GM12878 (cell line): ENCODE measurements around the gene SAMD4A. TPM values are rescaled to one million over a fixed set of nuclear protein-coding genes. Genes with fewer than 3 reads are reported as not detected.

Experiments
- ATAC-seq: fragments of 200-7000 bp; cut with Tn5 transposase; 3 replicates; pipeline ENCODE4 v1.9.1; 2020; ENCODE audit warnings: mild to moderate bottlenecking, moderate library complexity
- BruUV-seq: library from RNA; stranded (reverse); fragments of 400-500 nt; replicated peaks from 2 replicates; lab custom pipeline; 2021; lab: Mats Ljungman, UMichigan
- CTCF ChIA-PET: fragments of 300-600 bp; sonication (Branson Sonifier 250); formaldehyde crosslinking; extraction: SDS; loops from one replicate; lab custom pipeline; 2021; ENCODE audit warnings: inconsistent platforms; lab: Yijun Ruan, JAX
- POLR2A ChIA-PET: fragments of 350-600 bp; formaldehyde crosslinking; extraction: SDS; loops from one replicate; lab custom pipeline; 2021; ENCODE audit warnings: inconsistent platforms; lab: Charles Lee
- RAD21 ChIA-PET: fragments of 300-600 bp; sonication (Branson Sonifier 250); formaldehyde crosslinking; loops from one replicate; lab custom pipeline; 2023; ENCODE audit warnings: antibody characterized with exemption; ENCODE audit not compliant: unreplicated experiment; lab: Charles Lee
- SMC1A ChIA-PET: fragments of 300-600 bp; sonication (Branson Sonifier 250); formaldehyde crosslinking; loops from one replicate; lab custom pipeline; 2023; ENCODE audit not compliant: unreplicated experiment, uncharacterized antibody; lab: Charles Lee
- DNase-seq: peaks from one replicate; pipeline ENCODE4 v3.0.0-alpha.2; 2011; ENCODE audit warnings: low read depth, low spot score
- FAIRE-seq: peaks from 3 replicates; lab custom pipeline; 2011; peaks lifted over from hg19 to GRCh38; lab: Jason Lieb, UNC
- H2AFZ ChIP-seq: 2 replicates; pipeline ENCODE4 v1.6.0; 2011; ENCODE audit warnings: low read depth, low read length, control low read depth; ENCODE audit not compliant: control insufficient read depth
- H3K27ac ChIP-seq: 2 replicates; pipeline ENCODE4 v1.5.1; 2011; ENCODE audit warnings: control low read depth; ENCODE audit not compliant: control insufficient read depth, insufficient read depth
- H3K27me3 ChIP-seq, 2 experiments: replicated peaks in 1 of 2; 2 replicates each; pipeline versions ENCODE4 v1.6.0 to v1.6.1; 2011; ENCODE audit warnings: low read length in 1 of 2; ENCODE audit not compliant: control insufficient read depth in 2 of 2, insufficient read depth in 2 of 2
- H3K36me3 ChIP-seq, 2 experiments: 2 replicates each; pipeline ENCODE4 v1.5.1; 2011; ENCODE audit warnings: low read length in 1 of 2; ENCODE audit not compliant: control insufficient read depth in 2 of 2, insufficient read depth in 2 of 2
- H3K4me1 ChIP-seq: 2 replicates; pipeline ENCODE4 v1.6.1; 2011; ENCODE audit warnings: mild to moderate bottlenecking, low read length, moderate library complexity, mixed read lengths; ENCODE audit not compliant: control insufficient read depth, insufficient read depth
- H3K4me2 ChIP-seq: 2 replicates; pipeline ENCODE4 v1.6.0; 2011; ENCODE audit warnings: control low read depth; ENCODE audit not compliant: control insufficient read depth, insufficient read depth
- H3K4me3 ChIP-seq: fragments of 200-600 bp; sonication (generic); 2 replicates; pipeline ENCODE4 v1.5.1; 2016
- H3K79me2 ChIP-seq: 2 replicates; pipeline ENCODE4 v1.6.0; 2011; ENCODE audit warnings: low read length; ENCODE audit not compliant: control insufficient read depth, insufficient read depth
- H3K9ac ChIP-seq: 2 replicates; pipeline ENCODE4 v1.8.0; 2011; ENCODE audit warnings: low read length, control low read depth, mixed read lengths; ENCODE audit not compliant: control insufficient read depth, insufficient read depth
- H3K9me3 ChIP-seq: replicated peaks from 3 replicates; pipeline ENCODE4 v1.5.1; 2011; ENCODE audit warnings: mild to moderate bottlenecking, low read length; ENCODE audit not compliant: control insufficient read depth, insufficient read depth
- H4K20me1 ChIP-seq: 2 replicates; pipeline ENCODE4 v1.6.0; 2011; ENCODE audit not compliant: control insufficient read depth, insufficient read depth
- E2F4 ChIP-seq: IDR thresholded peaks from 2 replicates; pipeline ENCODE4 v1.6.1; 2012; ENCODE audit warnings: low read depth, low read length, improper control_type of control experiment
- E4F1 ChIP-seq: fragments of 450-650 bp; IDR thresholded peaks from 2 replicates; pipeline ENCODE4 v1.6.1; 2018; ENCODE audit warnings: borderline replicate concordance, mild to moderate bottlenecking; ENCODE audit not compliant: partially characterized antibody
- ESRRA ChIP-seq: IDR thresholded peaks from 2 replicates; pipeline ENCODE4 v1.6.1; 2012; ENCODE audit warnings: mild to moderate bottlenecking, low read length, improper control_type of control experiment
- FOS ChIP-seq: IDR thresholded peaks from 3 replicates; pipeline ENCODE4 v1.6.1; 2011; ENCODE audit warnings: borderline replicate concordance; ENCODE audit not compliant: insufficient read length; ENCODE audit errors: extremely low read depth
- HSF1 ChIP-seq: fragments of 150-350 bp; IDR thresholded peaks from 2 replicates; pipeline ENCODE4 v1.6.1; 2014; ENCODE audit warnings: mild to moderate bottlenecking, low read depth, low read length
- MEF2A ChIP-seq: IDR thresholded peaks from 2 replicates; pipeline ENCODE4 v1.6.1; 2011; ENCODE audit warnings: low read depth, mild to moderate bottlenecking, low read length, moderate library complexity; ENCODE audit not compliant: insufficient read depth
- MEF2B ChIP-seq: fragments of 450-650 bp; IDR thresholded peaks from 2 replicates; pipeline ENCODE4 v1.6.1; 2018; ENCODE audit warnings: mild to moderate bottlenecking, moderate library complexity; ENCODE audit not compliant: partially characterized antibody, poor library complexity, severe bottlenecking
- NR2C1 ChIP-seq: fragments of 450-650 bp; IDR thresholded peaks from 2 replicates; pipeline ENCODE4 v1.6.1; 2017; ENCODE audit warnings: antibody characterized with exemption, mild to moderate bottlenecking, moderate library complexity
- POU2F2 ChIP-seq: IDR thresholded peaks from 3 replicates; pipeline ENCODE4 v1.6.1; 2011; ENCODE audit warnings: low read depth, mild to moderate bottlenecking, low read length, borderline replicate concordance
- REST ChIP-seq: IDR thresholded peaks from 2 replicates; pipeline ENCODE4 v1.6.1; 2012; ENCODE audit warnings: mild to moderate bottlenecking, low read depth, low read length
- SIX5 ChIP-seq: IDR thresholded peaks from 2 replicates; pipeline ENCODE4 v1.6.1; 2011; ENCODE audit warnings: mild to moderate bottlenecking, low read depth, low read length, moderate library complexity; ENCODE audit not compliant: severe bottlenecking
- SREBF2 ChIP-seq: IDR thresholded peaks from 2 replicates; pipeline ENCODE4 v1.6.1; 2012; ENCODE audit warnings: mild to moderate bottlenecking, low read length
- TARDBP ChIP-seq: IDR thresholded peaks from 2 replicates; pipeline ENCODE4 v1.6.1; 2016; ENCODE audit warnings: borderline replicate concordance
- WGBS: methylation state at CpG from one replicate; pipeline ENCODE4 v1.1.6; 2016; ENCODE audit warnings: low lambda C conversion rate; ENCODE audit not compliant: insufficient replicate concordance, insufficient coverage; ENCODE audit errors: missing lambda C conversion rate; 5-methylcytosine and 5-hydroxymethylcytosine counted together
- in situ Hi-C: fragments of 300-500 bp; cut with MboI; formaldehyde crosslinking; loops from 9 replicates; pipeline ENCODE4 v1.14.3; 2018; ENCODE audit warnings: mixed read lengths
- intact Hi-C: fragments of 100-400 bp; cut with micrococcal nuclease; formaldehyde crosslinking; loops from one replicate; pipeline ENCODE4 v1.14.2; 2022; ENCODE audit not compliant: unreplicated experiment
- polyA plus RNA-seq, 11 experiments: library from polyadenylated mRNA; depleted of rRNA in 4 of 11; unstranded in 6 of 11; stranded (reverse) in 5 of 11; fragments of >200 nt; fragmentation: Nextera tagmentation in 4 of 11; fragmentation: Illumina TruSeq in 1 of 11; extraction: Ambion mirVana in 4 of 11; extraction: Trizol in 1 of 11; gene quantifications; 1 replicate in 1 of 11; 2 replicates in 10 of 11; pipeline versions ENCODE4 v1.2.1 to v1.2.3, GENCODE V29; 2011 to 2016; ENCODE audit warnings: inconsistent platforms in 2 of 11, missing spikeins in 2 of 11, low read depth in 1 of 11
- total RNA-seq, 4 experiments: library from RNA; depleted of rRNA in 3 of 4; stranded (reverse); fragments of >200 nt in 3 of 4; fragmentation: Illumina TruSeq in 1 of 4; extraction: Trizol in 1 of 4; gene quantifications; 2 replicates each; pipeline versions ENCODE4 v1.2.1 to v1.2.3, GENCODE V29; 2013 to 2021

The SAMD4A gene
- total and polyA plus RNA-seq, 10 of the 15 experiments (the other 5 are each of a cell fraction or from before 2014, with no cell fraction given): 0.05 to 0.56 (median 0.31) TPM

- no peak for FAIRE-seq
Measured at GRCh38 chr14:54761835-54762234, 194.9 kb downstream of the SAMD4A start.

More at GRCh38 chr14:54761835-54762234, 194.9 kb downstream of the SAMD4A start:
- Histone ChIP-seq H3K36me3 (no peaks in the 10 kb centered on the region), H4K20me1 (no peaks in the 10 kb centered on the region), H3K9ac (no peak overlapping the region), H2AFZ (no peak overlapping the region), H3K79me2 (no peaks in the 10 kb centered on the region), H3K9me3 (no peaks in the 10 kb centered on the region), H3K27me3 (no peaks in the 10 kb centered on the region), H3K4me3 (no peak overlapping the region), H3K27ac (no peak overlapping the region), H3K4me2 (no peak overlapping the region), H3K4me1 (no peaks in the 10 kb centered on the region)
- ChIA-PET SMC1A (interaction anchor here (1.0 kb wide), 1 partner anchor 120 kb away, joined by 4 read pairs; no protein-coding TSS in a partner anchor), POLR2A (no interaction called here), CTCF (interaction anchor here (1.0 kb wide), 2 partner anchors 12 to 71 kb away, joined by 3 to 4 read pairs; no protein-coding TSS in a partner anchor), RAD21 (interaction anchor here (1.0 kb wide), 1 partner anchor 11 kb away, joined by 3 read pairs; no protein-coding TSS in a partner anchor)
- DNase-seq (no peak), ATAC-seq (no peak)
- WGBS: 74% methylated on average over 6 of the region's 6 CpGs
- BruUV-seq: no TSS peak
- TF ChIP-seq ESRRA (no peak), TARDBP (no peak), REST (no peak), SIX5 (no peak), E2F4 (no peak), NR2C1 (no peak), E4F1 (no peak), FOS (no peak), MEF2B (no peak), MEF2A (no peak), SREBF2 (no peak), POU2F2 (no peak), HSF1 (no peak)
- intact Hi-C loops (no loop called here), in situ Hi-C loops (no loop called here)
